HUES64 (cell line): ENCODE measurements around the gene CAPS.

Experiments used
- H3K27ac ChIP-seq: 2 replicates; pipeline ENCODE4 v1.7.0; 2013; ENCODE audit warnings: low read depth, low read length, inconsistent platforms
- H3K27me3 ChIP-seq: 2 replicates; pipeline ENCODE4 v1.6.1; 2013; ENCODE audit warnings: mild to moderate bottlenecking, low read length; ENCODE audit not compliant: insufficient read depth
- H3K36me3 ChIP-seq: 2 replicates; pipeline ENCODE4 v1.6.1; 2013; ENCODE audit warnings: mild to moderate bottlenecking, low read length; ENCODE audit not compliant: insufficient read depth
- H3K4me1 ChIP-seq: 2 replicates; pipeline ENCODE4 v1.6.1; 2013; ENCODE audit warnings: mild to moderate bottlenecking, low read length, moderate library complexity; ENCODE audit not compliant: insufficient read depth
- H3K4me3 ChIP-seq: 2 replicates; pipeline ENCODE4 v1.5.1; 2013; ENCODE audit warnings: mild to moderate bottlenecking, low read length, moderate library complexity
- H3K9ac ChIP-seq: 2 replicates; pipeline ENCODE4 v1.6.1; 2013; ENCODE audit warnings: mild to moderate bottlenecking, low read depth, low read length
- H3K9me3 ChIP-seq: 2 replicates; pipeline ENCODE4 v1.6.1; 2013; ENCODE audit warnings: low read depth, low read length; ENCODE audit not compliant: insufficient read depth
- WGBS: fragments of 150-250, 120-280 bp; methylation state at CpG from one replicate; pipeline ENCODE4 v1.1.7; 2013; ENCODE audit warnings: missing lambda C conversion rate; 5-methylcytosine and 5-hydroxymethylcytosine counted together

Gene CAPS

GRCh38 chr19:5903624-5904351 is 10.3 kb upstream of the CAPS start, which contains the start of gene NDUFA11:
Gene NDUFA11, minus strand, starts transcription at chr19:5903790. Its CDS starts 82 bp downstream, at chr19:5903708.
- Histone ChIP-seq H3K36me3 (peaks cover 14% of the 10 kb centered on the region), H3K9ac (peak within 1 kb of the TSS; percentile 99), H3K27me3 (no peaks in the 10 kb centered on the region), H3K4me1 (no peaks in the 10 kb centered on the region), H3K4me3 (peak within 1 kb of the TSS; percentile 97), H3K27ac (peak within 1 kb of the TSS; percentile 98), H3K9me3 (no peaks in the 10 kb centered on the region)
- under 1% methylated on average over 57 of the region's 57 CpGs for WGBS

- Histone ChIP-seq H3K27ac (peak within 1 kb of the TSS; percentile 98), H3K4me1 (no peaks in the 10 kb centered on the region), H3K4me3 (peak within 1 kb of the TSS; percentile 97), H3K9me3 (no peaks in the 10 kb centered on the region), H3K36me3 (peaks cover 14% of the 10 kb centered on the region), H3K9ac (peak within 1 kb of the TSS; percentile 99), H3K27me3 (no peaks in the 10 kb centered on the region)
- WGBS: 1% methylated on average over 61 of the region's 61 CpGs
Observed at GRCh38 chr19:5904352-5905113, 9.5 kb upstream of the CAPS start, which contains the start of gene VMAC. Gene VMAC, plus strand, starts transcription at chr19:5904872. Its CDS starts 19 bp downstream, at chr19:5904891.

DNA sequence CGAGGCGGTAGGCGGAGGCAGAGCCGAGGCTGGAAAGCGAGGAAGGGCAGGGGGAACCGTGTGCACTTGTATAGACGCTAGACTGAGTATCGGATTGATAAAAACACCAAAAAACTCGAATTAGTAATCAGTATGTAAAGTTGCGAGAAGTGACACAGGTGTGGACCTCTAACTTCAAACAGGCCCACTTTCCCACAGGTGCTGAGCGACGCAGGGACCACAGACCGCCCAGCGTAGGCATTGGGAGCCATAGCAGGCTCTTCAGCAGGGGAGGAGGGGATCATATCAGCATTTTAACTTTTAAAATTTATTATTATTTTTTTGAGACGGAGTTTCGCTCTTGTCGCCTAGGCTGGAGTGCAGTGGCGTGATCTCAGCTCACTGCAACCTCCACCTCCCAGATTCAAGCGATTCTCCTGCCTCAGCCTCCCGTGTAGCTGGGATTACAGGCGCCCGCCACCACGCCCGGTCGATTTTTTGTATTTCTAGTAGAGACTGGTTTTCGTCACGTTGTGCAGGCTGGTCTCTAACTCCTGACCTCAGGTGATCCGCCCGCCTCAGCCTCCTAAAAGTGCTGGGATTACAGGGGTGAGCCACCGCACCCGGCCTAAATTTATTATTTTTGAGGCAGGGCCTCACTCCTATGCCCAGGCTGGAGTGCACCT is 8.8 kb upstream of the CAPS start:
- 59% methylated on average over 30 of the region's 31 CpGs for WGBS
- peaks cover 9% of the 10 kb centered on the region for H3K36me3 ChIP-seq
- H3K4me1 ChIP-seq: no peaks in the 10 kb centered on the region
- H3K9ac ChIP-seq: peak overlapping the region; percentile 73
- H3K4me3 ChIP-seq: peak overlapping the region; percentile 97
- no peaks in the 10 kb centered on the region for H3K9me3 ChIP-seq
- no peaks in the 10 kb centered on the region for H3K27me3 ChIP-seq
- no peak overlapping the region; the same call in 1 of the 2 replicates for H3K27ac ChIP-seq

- Histone ChIP-seq H3K27ac (no peak overlapping the region), H3K4me3 (no peak overlapping the region), H3K9me3 (no peaks in the 10 kb centered on the region), H3K27me3 (no peaks in the 10 kb centered on the region), H3K9ac (no peak overlapping the region), H3K4me1 (no peaks in the 10 kb centered on the region), H3K36me3 (no peaks in the 10 kb centered on the region)
- WGBS: 72% methylated on average over 5 of the region's 5 CpGs
Observed at GRCh38 chr19:5907241-5907640, 6.8 kb upstream of the CAPS start.

- Histone ChIP-seq H3K4me1 (no peaks in the 10 kb centered on the region), H3K36me3 (no peaks in the 10 kb centered on the region), H3K9ac (no peak overlapping the region), H3K9me3 (no peaks in the 10 kb centered on the region), H3K27ac (no peak overlapping the region), H3K4me3 (no peak overlapping the region), H3K27me3 (no peaks in the 10 kb centered on the region)
- WGBS: 86% methylated on average over 14 of the region's 14 CpGs
Observed at GRCh38 chr19:5908773-5909442, 5.1 kb upstream of the CAPS start.

DNA sequence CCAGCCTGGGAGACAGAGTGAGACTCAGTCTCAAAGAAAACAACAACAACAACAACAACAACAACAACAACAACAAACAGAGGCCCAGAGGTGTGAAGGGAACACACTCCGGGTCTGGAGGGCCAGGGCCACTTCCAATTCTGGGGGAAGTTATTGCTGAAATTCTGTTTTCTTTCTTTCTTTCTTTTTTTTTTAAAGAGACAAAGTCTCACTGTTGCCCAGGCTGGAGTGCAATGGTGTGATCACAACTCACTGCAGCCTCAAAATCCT is 3.5 kb upstream of the CAPS start:
- Histone ChIP-seq H3K4me1 (no peaks in the 10 kb centered on the region), H3K27me3 (no peaks in the 10 kb centered on the region), H3K9me3 (no peaks in the 10 kb centered on the region), H3K27ac (no peak overlapping the region), H3K4me3 (no peak overlapping the region), H3K36me3 (0 out of 2 replicates have a peak, but pooled peaks cover 5% of the 10 kb centered on the region), H3K9ac (no peak overlapping the region)
- 100% methylated on average over 1 of the region's 1 CpG for WGBS

- no peaks in the 10 kb centered on the region for H3K9me3 ChIP-seq
- 93% methylated on average over 1 of the region's 1 CpG for WGBS
- H3K4me3 ChIP-seq: no peak overlapping the region
- no peaks in the 10 kb centered on the region for H3K4me1 ChIP-seq
- no peak overlapping the region for H3K27ac ChIP-seq
- no peak overlapping the region for H3K9ac ChIP-seq
- no peaks in the 10 kb centered on the region for H3K27me3 ChIP-seq
- H3K36me3 ChIP-seq: peaks cover 11% of the 10 kb centered on the region
Observed at GRCh38 chr19:5911366-5911765, 2.7 kb upstream of the CAPS start.

DNA sequence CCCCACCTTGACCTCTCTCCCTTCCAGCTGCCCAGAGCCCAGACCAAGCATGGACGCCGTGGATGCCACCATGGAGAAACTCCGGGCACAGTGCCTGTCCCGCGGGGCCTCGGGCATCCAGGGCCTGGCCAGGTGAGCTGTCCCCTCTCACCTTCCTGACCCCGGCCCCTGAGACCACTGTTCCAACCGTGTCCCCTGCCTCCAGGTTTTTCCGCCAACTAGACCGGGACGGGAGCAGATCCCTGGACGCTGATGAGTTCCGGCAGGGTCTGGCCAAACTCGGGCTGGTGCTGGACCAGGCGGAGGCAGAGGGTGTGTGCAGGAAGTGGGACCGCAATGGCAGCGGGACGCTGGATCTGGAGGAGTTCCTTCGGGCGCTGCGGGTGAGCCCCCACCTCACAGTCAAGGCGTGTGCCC is 312 bp downstream of the CAPS start:
- 93% methylated on average over 22 of the region's 22 CpGs for WGBS
- H3K9ac ChIP-seq: no peak overlapping the region

GRCh38 chr19:5914946-5915781 is 1.1 kb downstream of the CAPS start:
- Histone ChIP-seq H3K27me3 (no peaks in the 10 kb centered on the region), H3K9ac (no peak overlapping the region), H3K36me3 (peaks cover 45% of the 10 kb centered on the region), H3K9me3 (no peaks in the 10 kb centered on the region), H3K4me3 (no peak overlapping the region), H3K4me1 (no peaks in the 10 kb centered on the region), H3K27ac (no peak overlapping the region)
- WGBS: 96% methylated on average over 41 of the region's 42 CpGs

More for the DNA sequence above, 312 bp downstream of the CAPS start:
- H3K36me3 ChIP-seq: peaks cover 37% of the 10 kb centered on the region
- no peaks in the 10 kb centered on the region for H3K4me1 ChIP-seq
- H3K27me3 ChIP-seq: no peaks in the 10 kb centered on the region
- H3K27ac ChIP-seq: no peak overlapping the region
- H3K4me3 ChIP-seq: no peak overlapping the region
- H3K9me3 ChIP-seq: no peaks in the 10 kb centered on the region

- H3K4me1 ChIP-seq: no peaks in the 10 kb centered on the region
- H3K9me3 ChIP-seq: no peaks in the 10 kb centered on the region
- H3K27me3 ChIP-seq: no peaks in the 10 kb centered on the region
- H3K4me3 ChIP-seq: no peak overlapping the region
- 95% methylated on average over 11 of the region's 11 CpGs for WGBS
- no peak overlapping the region for H3K9ac ChIP-seq
- peaks cover 47% of the 10 kb centered on the region for H3K36me3 ChIP-seq
- H3K27ac ChIP-seq: no peak overlapping the region
Observed at GRCh38 chr19:5915782-5916165, 1.7 kb downstream of the CAPS start.
